ENCODE measurements around the gene EIF2AK3. TPM values are rescaled to one million over a fixed set of nuclear protein-coding genes. Genes with fewer than 3 reads are reported as not detected.

The EIF2AK3 gene
- total RNA-seq, 1 experiment from 2014 or later = 19.3 TPM

- Histone ChIP-seq H3K14ac (ENCODE audit: insufficient read depth, low read length) (no peak overlapping the region), H2BK15ac (ENCODE audit: low read depth, low read length) (no peak overlapping the region), H3K27ac (ENCODE audit: insufficient read length, low read depth, low read length) (no peak overlapping the region), H3K9ac (ENCODE audit: extremely low read depth, insufficient read length, low read length) (no peak overlapping the region), H2BK120ac (ENCODE audit: low read depth, low read length, poor library complexity, severe bottlenecking) (no peak overlapping the region), H4K20me1 (ENCODE audit: control insufficient read depth, insufficient read depth, insufficient read length) (no peaks in the 10 kb centered on the region), H3K23me2 (ENCODE audit: insufficient read length, low read depth, low read length, poor library complexity, severe bottlenecking) (no peaks in the 10 kb centered on the region), H4K8ac (replicated peaks; ENCODE audit: insufficient read length, low read depth, low read length) (no peak overlapping the region), H3T11ph (ENCODE audit: low read length) (no peak overlapping the region), H2AK5ac (ENCODE audit: insufficient read length, low read length) (no peak overlapping the region), H3K27me3 (ENCODE audit: insufficient read depth, low read length) (no peaks in the 10 kb centered on the region), H2BK5ac (ENCODE audit: insufficient read length, low read length) (no peak overlapping the region), H3K56ac (ENCODE audit: insufficient read length, low read depth, low read length) (no peak overlapping the region), H4K91ac (ENCODE audit: insufficient read length, low read depth, low read length) (no peak overlapping the region), H4K5ac (ENCODE audit: insufficient read length, low read depth, low read length) (no peak overlapping the region), H3K9me3 (ENCODE audit: control insufficient read depth, low read depth, low read length) (no peaks in the 10 kb centered on the region), H3K18ac (ENCODE audit: insufficient read length, low read depth, low read length) (no peak overlapping the region), H3K79me2 (ENCODE audit: insufficient read depth, low read length) (no peaks in the 10 kb centered on the region), H3K23ac (ENCODE audit: insufficient read length, low read depth, low read length) (no peak overlapping the region), H3K4me1 (ENCODE audit: insufficient read depth, low read length) (no peaks in the 10 kb centered on the region), H3K79me1 (ENCODE audit: insufficient read depth, low read depth, low read length, poor library complexity, severe bottlenecking) (no peaks in the 10 kb centered on the region), H3K4ac (ENCODE audit: low read depth, low read length) (no peak overlapping the region), H2AFZ (ENCODE audit: low read length) (no peak overlapping the region), H2BK20ac (ENCODE audit: low read depth, low read length, poor library complexity, severe bottlenecking) (no peak overlapping the region), H2BK12ac (ENCODE audit: insufficient read length, low read depth, low read length) (no peak overlapping the region), H3K4me2 (ENCODE audit: insufficient read depth, insufficient read length, low read length) (no peak overlapping the region)
- H3K27me3 Mint-ChIP-seq (ENCODE audit: low read depth) = no peaks in the 10 kb centered on the region
- no CpG with 5 or more reads among the region's 3 CpGs for WGBS (ENCODE audit: extremely low coverage, insufficient read length, low lambda C conversion rate)
- DNase-seq = no peak
- H3K36me3 Mint-ChIP-seq (ENCODE audit: insufficient read depth in 1 of 3, low read depth in 3 of 3) = peaks cover 3 to 27% (median 13%) of the 10 kb centered on the region in 3 experiments; a peak in 6 of 7 replicates
- no peaks in the 10 kb centered on the region for H3K9me3 Mint-ChIP-seq
- H3K27ac Mint-ChIP-seq = peak overlapping the region in 2 of 3 experiments; percentile 17 to 31; a peak in 2 of 7 replicates
- no peak overlapping the region for H3K4me3 Mint-ChIP-seq
- TF ChIP-seq CTCF (conservative IDR thresholded peaks at IDR 0.05) = no peak
- H3K4me1 Mint-ChIP-seq = peaks cover 19 to 33% of the 10 kb centered on the region in 2 experiments
These were observed 65.4 kb downstream of the EIF2AK3 start for GRCh38 chr2:88561646-88562388.
